KBM-7 (cell line): ENCODE results near the gene CDH6.
"Not testable (repeated sequence)": the region's sequence is repeated elsewhere in the genome, so short reads cannot be mapped to it uniquely, and the experiment has no call there.

Source experiments
- DNase-seq: peaks from one replicate; pipeline ENCODE4 v3.0.0-alpha.2; 2015
- in situ Hi-C: fragments of 300-500 bp; cut with MboI; formaldehyde crosslinking; loops from 2 replicates; pipeline ENCODE4 v1.14.3; 2020; ENCODE audit warnings: low sequenced_read_pairs, low pct_unique_long_range_greater_than_20kb, mixed read lengths

CDH6 gene

DNA sequence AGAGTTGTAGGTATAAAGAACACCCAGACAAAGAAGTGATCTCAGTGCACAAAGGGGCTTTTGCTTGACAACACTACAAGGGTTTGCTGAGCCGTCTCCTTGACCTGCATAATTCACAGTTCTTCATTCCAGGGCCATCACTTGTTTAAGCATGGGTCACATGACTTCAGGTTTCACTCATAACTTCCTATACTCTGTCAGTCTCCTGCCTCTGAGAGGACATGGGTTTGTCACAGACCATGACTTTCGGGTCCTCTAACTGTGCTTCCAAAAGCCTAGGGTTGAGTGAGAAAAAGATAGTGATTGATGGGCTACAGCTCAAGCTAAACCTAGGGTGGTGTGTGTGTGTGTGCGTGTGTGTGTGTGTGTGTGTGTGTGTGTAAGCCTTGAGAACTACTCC, 166.4 kb downstream of the CDH6 start:
- in situ Hi-C loops: no loop called here
- DNase-seq: no peak

DNA sequence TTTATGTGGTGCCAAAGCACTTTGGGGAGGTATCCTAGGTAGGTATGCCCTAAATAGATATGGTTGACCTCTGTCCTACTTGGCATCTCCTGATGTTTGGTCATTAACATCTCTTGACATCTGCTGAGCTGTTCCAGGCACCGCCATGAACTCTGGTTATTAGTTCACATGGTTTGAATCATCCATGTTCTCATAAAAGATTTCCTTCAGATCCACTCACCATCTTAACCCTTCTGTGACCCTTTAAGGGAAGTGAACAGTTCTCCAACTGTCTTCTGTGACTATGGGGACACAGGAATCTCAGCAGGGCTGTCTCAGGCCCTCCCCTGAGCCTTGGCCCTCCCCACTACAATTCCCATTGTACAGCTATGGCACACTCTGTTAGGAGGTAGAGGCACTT, 167.7 kb downstream of the CDH6 start:
- no peak for DNase-seq
- in situ Hi-C loops: no loop called here

DNA sequence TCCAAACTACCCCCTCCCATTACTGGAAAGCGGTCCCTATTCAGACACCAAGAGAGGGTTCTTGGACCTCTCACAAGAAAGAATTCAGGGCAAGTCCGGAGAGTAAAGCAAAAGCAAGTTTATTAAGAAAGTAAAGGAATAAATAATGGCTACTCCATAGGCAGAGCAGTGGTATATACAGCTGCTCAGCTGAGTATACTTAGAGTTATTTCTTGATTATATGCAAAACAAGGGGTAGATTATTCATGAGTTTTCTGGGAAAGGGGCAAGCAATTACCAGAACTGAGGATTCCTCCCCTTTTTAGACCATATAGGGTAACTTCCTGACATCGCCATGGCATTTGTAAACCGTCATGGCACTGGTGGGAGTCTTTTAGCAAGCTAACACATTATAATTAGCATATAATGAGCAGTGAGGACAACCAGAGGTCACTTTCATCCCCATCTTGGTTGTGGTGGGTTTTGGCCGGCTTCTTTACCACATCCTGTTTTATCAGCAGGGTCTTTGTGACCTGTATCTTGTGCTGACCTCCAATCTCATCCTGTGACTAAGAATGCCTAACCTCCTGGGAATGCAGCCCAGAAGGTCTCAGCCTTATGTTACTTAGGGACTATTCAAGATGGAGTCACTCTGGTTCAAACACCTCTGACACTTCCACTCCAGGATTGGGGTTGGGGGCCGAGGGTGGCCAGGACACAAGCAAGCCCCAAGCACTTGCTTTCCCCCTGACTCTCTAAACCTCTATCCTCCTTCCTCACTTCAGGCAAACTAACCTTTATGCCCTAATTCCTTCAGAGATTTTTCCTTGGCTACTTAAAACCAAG, 168.4 kb downstream of the CDH6 start:
- DNase-seq, in situ Hi-C loops: not testable (repeated sequence)

DNA sequence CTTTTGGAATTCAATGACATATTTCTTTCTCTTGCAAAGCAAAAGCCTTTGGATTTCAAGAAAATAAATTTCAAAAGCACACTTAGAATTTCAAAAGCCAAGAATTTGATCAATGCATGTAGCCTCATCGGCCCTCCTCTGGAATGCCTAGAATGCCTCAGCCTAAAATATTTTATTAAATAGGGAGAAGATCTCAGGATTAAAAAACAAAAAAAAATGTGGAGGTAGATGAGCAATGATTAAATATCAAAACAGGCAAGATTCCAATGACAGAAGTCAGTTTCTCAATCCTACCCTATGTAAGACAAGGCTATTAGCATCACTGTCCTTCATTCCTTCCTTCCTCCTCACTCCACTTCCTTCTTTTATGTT, 169.0 kb downstream of the CDH6 start:
- in situ Hi-C loops: no loop called here
- DNase-seq: no peak

DNA sequence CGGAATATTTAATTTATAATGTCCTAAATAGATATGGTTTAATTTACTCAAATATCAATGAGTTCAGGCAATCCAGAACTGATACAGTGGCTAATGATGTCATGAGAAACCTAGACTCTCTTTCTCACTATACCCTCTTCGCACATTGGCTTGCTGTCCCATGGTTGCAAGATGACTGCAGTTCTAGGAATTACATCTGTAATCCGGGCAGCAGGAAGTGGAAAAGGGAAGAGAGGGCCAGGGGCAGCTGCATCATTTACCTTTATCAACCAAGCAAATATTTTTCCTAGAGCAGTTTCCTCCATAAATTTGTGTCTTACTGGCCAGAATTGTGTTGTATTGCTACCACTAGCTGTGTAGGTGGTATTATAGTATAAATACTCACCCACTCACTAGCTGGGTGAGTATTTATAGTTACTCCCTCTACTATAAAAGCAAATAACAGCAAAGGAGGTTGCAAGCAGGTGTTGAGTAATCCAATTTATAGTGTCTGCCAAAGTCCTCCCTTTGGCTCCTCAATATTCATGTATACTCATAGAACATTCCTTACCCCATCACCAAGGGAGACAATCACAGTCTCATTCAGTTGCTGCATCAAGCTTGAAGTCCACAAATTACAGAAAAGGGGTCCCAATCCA, 169.6 kb downstream of the CDH6 start:
- in situ Hi-C loops: no loop called here
- no peak for DNase-seq

DNA sequence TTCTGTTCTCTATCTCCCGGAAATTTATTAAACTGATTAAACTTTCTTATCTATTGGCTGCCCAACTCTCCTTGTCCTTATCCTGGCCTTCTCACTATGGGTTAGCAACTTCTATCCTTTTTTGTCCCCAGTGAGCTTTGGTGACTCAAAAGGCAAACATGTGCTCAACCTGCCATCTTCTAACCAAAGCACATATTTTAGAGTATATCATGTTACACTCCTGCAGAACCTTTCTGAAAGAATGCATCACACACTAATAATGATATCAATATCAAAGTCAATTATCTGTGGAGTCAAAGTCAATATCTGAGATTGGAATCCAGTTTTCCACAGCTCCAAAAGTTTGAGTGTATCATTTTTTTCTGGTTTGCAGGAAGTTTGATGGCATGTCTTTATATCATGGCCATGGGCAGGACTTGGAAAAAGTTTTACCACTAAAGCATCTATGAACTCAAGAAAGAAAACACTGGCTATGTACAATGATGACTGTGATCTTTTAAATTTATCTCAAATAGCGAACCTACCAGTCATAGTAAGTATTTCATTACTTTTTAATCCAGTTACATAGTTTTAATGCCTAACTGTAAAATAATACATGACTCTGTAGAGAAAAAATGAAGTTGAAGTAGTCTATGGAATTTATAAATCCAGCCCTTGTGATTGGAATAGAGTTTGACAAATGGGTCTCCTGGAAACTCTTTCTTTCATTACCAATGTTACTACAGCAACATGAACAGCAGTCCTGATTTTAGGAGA, 171.6 kb downstream of the CDH6 start:
- in situ Hi-C loops: no loop called here
- no peak for DNase-seq

DNA sequence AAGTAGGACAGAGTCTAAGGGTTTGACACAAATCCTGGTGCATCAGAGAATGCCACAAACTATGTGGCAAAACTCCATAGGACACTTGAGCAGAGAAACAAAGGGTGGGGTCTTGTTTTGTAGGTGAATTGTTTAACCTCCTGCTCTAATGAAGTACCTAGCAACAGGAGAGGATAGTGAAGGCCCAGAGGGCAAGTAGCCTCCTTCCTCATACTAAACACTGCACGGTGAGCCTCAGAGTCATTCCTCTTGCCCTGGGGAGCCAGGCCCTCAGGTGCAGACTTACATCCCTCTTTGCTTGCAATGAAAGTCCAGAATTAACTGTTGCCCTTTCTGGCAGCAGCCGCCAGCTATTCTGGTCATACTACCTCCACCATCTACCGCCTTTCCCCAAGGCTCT, 172.3 kb downstream of the CDH6 start:
- in situ Hi-C loops: no loop called here

DNA sequence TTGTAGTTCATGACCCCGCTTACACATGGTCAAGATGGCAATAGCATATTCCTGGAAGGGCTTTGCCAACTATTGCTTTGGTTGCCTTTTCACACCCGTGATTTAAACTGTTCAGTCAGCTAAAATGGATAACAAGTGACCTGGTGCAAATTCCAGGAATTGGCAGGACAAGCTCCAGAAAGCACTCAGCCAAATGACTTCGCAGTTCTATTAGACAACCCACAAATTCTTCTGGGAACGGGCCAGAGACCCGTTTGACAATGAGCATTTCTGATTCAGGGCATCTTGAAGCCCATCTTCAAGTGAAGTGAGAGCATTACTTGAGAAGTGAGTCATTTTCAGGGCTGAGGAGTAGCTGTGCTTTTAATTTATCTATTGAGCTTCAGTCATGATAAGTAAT, 173.5 kb downstream of the CDH6 start:
- in situ Hi-C loops: no loop called here
- no peak for DNase-seq

More for the DNA sequence above, 172.3 kb downstream of the CDH6 start:
- DNase-seq: no peak

DNA sequence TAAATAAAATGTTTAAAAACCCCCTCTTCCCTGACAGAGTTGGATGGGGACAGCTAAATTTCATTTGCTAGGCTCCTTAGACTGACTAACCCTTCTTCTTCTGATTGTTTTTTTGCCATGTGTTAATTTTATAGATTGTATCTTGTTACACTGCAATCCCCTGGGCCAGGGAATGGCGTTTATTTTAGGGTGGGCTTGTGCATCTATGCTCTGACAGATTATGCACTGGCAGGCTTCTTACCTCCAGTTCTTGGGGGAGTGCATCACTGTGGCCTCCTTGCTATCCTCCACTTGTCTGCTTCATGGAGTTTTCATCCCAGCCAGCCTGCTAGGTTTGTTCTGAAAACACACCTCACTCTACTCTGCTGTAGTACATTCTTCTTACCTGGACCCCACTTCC, 178.6 kb downstream of the CDH6 start:
- no peak for DNase-seq
- in situ Hi-C loops: no loop called here

DNA sequence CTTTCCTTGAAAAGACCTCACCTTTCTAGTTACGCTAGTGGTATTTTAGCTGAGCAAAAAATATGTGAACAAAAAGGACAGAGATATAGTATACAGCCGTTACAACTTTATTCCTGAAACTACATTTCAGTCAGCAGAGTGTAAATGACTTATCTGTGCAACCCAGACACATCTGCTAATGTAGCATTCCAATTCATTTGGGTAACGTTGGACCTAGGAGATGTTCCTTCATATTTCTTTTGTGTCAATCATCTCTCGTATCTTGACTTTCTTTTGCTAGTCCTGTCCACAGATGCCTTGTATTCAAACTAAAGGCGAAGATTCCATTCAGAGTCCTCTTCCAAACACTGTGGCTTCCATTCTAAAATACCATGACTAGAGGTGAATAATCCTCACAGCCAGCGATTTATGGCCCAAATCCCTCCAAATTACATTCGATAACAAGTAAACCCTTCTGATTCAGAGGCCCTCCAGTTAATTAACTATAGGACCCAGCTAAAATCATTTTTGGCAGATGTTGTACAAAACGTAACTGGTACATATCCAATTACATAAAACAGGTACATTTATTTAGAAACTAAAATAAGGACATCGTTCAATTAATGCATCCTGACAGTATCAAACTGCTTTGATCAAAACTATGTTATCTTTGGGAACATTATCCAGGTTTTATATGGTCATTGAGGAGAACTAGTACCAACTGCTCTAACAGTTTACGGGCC, 182.7 kb downstream of the CDH6 start:
- DNase-seq: no peak
- in situ Hi-C loops: no loop called here

DNA sequence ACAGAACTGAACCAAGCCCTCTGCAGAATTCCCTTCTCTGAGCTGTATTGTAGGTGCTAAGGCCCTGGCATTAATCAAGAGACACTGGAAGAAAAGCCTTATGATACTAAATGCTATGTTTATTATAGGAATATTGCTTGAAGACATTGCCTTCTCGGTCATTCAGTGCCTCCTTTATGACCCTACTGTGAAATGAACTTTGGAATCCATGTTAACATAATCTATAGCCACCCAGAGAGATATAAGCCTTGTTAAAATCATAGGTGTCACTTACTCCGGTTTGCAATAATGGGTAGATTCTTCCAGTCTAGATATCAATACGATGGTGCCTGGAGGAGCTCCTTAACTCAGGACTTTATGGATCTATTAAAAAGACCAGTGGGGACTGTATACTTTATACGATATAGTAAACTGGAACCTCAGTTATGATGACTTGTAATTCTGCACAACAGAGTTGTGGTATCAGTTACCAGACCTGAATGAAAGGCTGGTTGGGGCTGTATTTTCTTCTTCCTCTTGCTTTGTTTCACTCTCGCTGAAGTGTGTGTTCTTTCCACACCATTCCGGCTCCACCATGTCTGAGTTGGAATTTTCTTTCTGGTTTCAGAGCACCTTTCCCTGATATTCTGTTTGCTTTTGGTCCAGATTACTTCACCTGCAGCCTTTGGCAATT, 183.9 kb downstream of the CDH6 start:
- no peak for DNase-seq
- in situ Hi-C loops: no loop called here

DNA sequence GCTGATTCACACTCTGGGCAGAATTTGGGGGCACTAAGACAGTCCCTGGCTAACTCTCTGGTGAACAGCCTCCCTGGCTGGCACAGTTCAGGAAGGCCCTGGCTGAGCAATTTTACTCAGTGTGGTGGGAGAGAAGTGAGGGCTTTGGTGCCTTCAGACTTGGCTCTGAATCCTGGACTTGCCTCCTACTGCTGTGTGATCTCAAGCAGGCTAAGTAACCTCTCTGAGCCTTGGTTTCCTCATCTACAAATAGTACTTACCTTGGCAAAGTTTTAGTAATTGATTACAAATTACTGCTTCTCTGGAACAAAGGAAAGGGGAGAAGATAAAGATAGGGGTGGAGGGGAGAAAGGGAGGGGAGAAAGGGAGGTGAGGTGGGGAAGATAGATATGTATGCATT, 184.7 kb downstream of the CDH6 start:
- DNase-seq: no peak
- in situ Hi-C loops: no loop called here
